Omental fat pad (tissue), 4 donors: ENCODE results near the gene TRPM3. TPM values are rescaled to one million over a fixed set of nuclear protein-coding genes. Genes with fewer than 3 reads are reported as not detected.

ENCODE experiments used
- ATAC-seq: fragments of 150-250 bp; one replicate; pipeline ENCODE4 v1.9.1; 2016; ENCODE audit warnings: mild to moderate bottlenecking, moderate library complexity; ENCODE audit not compliant: low FRiP score
- DNase-seq: peaks from one replicate; pipeline ENCODE4 v3.0.0-alpha.2; 2019; ENCODE audit warnings: low spot score
- CTCF ChIP-seq, 3 donors: fragments of 450-650 bp; IDR thresholded peaks; one replicate each; pipeline ENCODE4 v1.5.1; 2016 to 2017; ENCODE audit warnings: antibody characterized with exemption in 3 of 3, mild to moderate bottlenecking in 3 of 3, moderate library complexity in 2 of 3
- total RNA-seq, 4 donors: library from RNA; depleted of rRNA; stranded (reverse); fragments of >200 nt; gene quantifications; one replicate each; pipeline ENCODE4 v1.1.0, GENCODE V29; 2016

Gene TRPM3
- total RNA-seq, 4 donors from 2014 or later: 0.60 to 9.3 (median 1.5) TPM

GRCh38 chr9:70994582-70994981 is 126.8 kb downstream of the TRPM3 start:
- TF ChIP-seq CTCF (IDR thresholded peaks at IDR 0.05): no peak
- DNase-seq (no peak), ATAC-seq (no peak)

- ATAC-seq: no peak
- TF ChIP-seq CTCF (IDR thresholded peaks at IDR 0.05): no peak
- no peak for DNase-seq
Observed at GRCh38 chr9:70988551-70988950, 132.9 kb downstream of the TRPM3 start.

GRCh38 chr9:70987986-70988385 is 133.4 kb downstream of the TRPM3 start:
- ATAC-seq: peak; percentile 78
- DNase-seq: no peak
- TF ChIP-seq CTCF (IDR thresholded peaks at IDR 0.05): no peak

- ATAC-seq: no peak
- TF ChIP-seq CTCF (IDR thresholded peaks at IDR 0.05): no peak
- DNase-seq: no peak
Observed at GRCh38 chr9:70986984-70987383, 134.4 kb downstream of the TRPM3 start.

- DNase-seq: no peak
- TF ChIP-seq CTCF (IDR thresholded peaks at IDR 0.05): no peak
Observed at GRCh38 chr9:70983723-70984295, 137.6 kb downstream of the TRPM3 start.

GRCh38 chr9:70981312-70981711 is 140.1 kb downstream of the TRPM3 start:
- ATAC-seq: no peak

More at GRCh38 chr9:70983723-70984295, 137.6 kb downstream of the TRPM3 start:
- no peak for ATAC-seq

More at GRCh38 chr9:70981312-70981711, 140.1 kb downstream of the TRPM3 start:
- no peak for DNase-seq
- TF ChIP-seq CTCF (IDR thresholded peaks at IDR 0.05): no peak
